PC-3 (cell line): ENCODE data around the gene FOXO1. TPM values are rescaled to one million over a fixed set of nuclear protein-coding genes. Genes with fewer than 3 reads are reported as not detected.

ENCODE experiments used
- ATAC-seq: fragments of 200-7000 bp; cut with Tn5 transposase; 2 replicates; pipeline ENCODE4 v1.9.1; 2020; ENCODE audit warnings: mild to moderate bottlenecking, moderate library complexity
- BruUV-seq: library from RNA; stranded (reverse); fragments of 400-500 nt; replicated peaks from 2 replicates; lab custom pipeline; 2021; lab: Mats Ljungman, UMichigan
- CTCF ChIA-PET: fragments of 300-600 bp; sonication (Branson Sonifier 250); formaldehyde crosslinking; loops from one replicate; lab custom pipeline; 2022; ENCODE audit warnings: antibody characterized with exemption; lab: Charles Lee
- POLR2A ChIA-PET: fragments of 300-600 bp; sonication (Branson Sonifier 250); formaldehyde crosslinking; loops from one replicate; lab custom pipeline; 2022; ENCODE audit warnings: antibody characterized with exemption; ENCODE audit not compliant: unreplicated experiment; lab: Charles Lee
- DNase-seq: peaks from one replicate; pipeline ENCODE4 v3.0.0-alpha.2; 2015
- H2AFZ ChIP-seq: fragments of 300-600 bp; sonication (generic); 2 replicates; pipeline ENCODE4 v1.6.0; 2016; ENCODE audit warnings: antibody characterized with exemption, low read length
- H3F3A ChIP-seq: fragments of 300-600 bp; sonication (generic); one replicate; pipeline ENCODE4 v1.6.0; 2017; ENCODE audit warnings: antibody characterized with exemption, low read length, control low read depth, mild to moderate bottlenecking; ENCODE audit not compliant: unreplicated experiment
- H3K27ac ChIP-seq: fragments of 300-600 bp; sonication (generic); 2 replicates; pipeline ENCODE4 v1.5.1; 2016; ENCODE audit warnings: mild to moderate bottlenecking, low read length
- H3K27me3 ChIP-seq: fragments of 300-600 bp; sonication (generic); 2 replicates; pipeline ENCODE4 v1.6.1; 2016; ENCODE audit warnings: low read length, mixed read lengths
- H3K36me3 ChIP-seq: fragments of 300-600 bp; sonication (generic); 2 replicates; pipeline ENCODE4 v1.6.1; 2016; ENCODE audit warnings: low read depth, mixed run types, low read length, mixed read lengths
- H3K4me1 ChIP-seq: fragments of 300-600 bp; sonication (generic); 2 replicates; pipeline ENCODE4 v1.5.1; 2016; ENCODE audit warnings: low read length; ENCODE audit not compliant: insufficient read depth
- H3K4me2 ChIP-seq: fragments of 300-600 bp; sonication (generic); 2 replicates; pipeline ENCODE4 v1.6.0; 2016; ENCODE audit warnings: low read length
- H3K4me3 ChIP-seq: fragments of 300-600 bp; sonication (generic); 2 replicates; pipeline ENCODE4 v1.5.1; 2016; ENCODE audit warnings: mild to moderate bottlenecking, low read length, mixed read lengths
- H3K79me2 ChIP-seq: fragments of 300-600 bp; sonication (generic); 2 replicates; pipeline ENCODE4 v1.6.1; 2017; ENCODE audit warnings: low read length, mixed read lengths
- H3K9ac ChIP-seq: fragments of 300-600 bp; sonication (generic); 2 replicates; pipeline ENCODE4 v1.6.0; 2016; ENCODE audit warnings: mild to moderate bottlenecking, low read length
- H3K9me2 ChIP-seq: fragments of 300-600 bp; sonication (generic); replicated peaks from 2 replicates; pipeline ENCODE4 v1.6.1; 2016; ENCODE audit warnings: mixed run types, low read length, mixed read lengths
- H3K9me3 ChIP-seq: fragments of 300-600 bp; sonication (generic); 2 replicates; pipeline ENCODE4 v1.6.1; 2016; ENCODE audit warnings: low read length, mixed read lengths
- H4K20me1 ChIP-seq: fragments of 300-600 bp; sonication (generic); 2 replicates; pipeline ENCODE4 v1.6.1; 2016; ENCODE audit warnings: low read length, mixed read lengths
- CTCF ChIP-seq: fragments of 300-600 bp; sonication (generic); conservative IDR thresholded peaks from 2 replicates; pipeline ENCODE4 v1.5.1; 2017; ENCODE audit warnings: antibody characterized with exemption, low read depth, mild to moderate bottlenecking, low read length
- EZH2 ChIP-seq: fragments of 300-600 bp; sonication (generic); IDR thresholded peaks from one replicate; pipeline ENCODE4 v1.6.1; 2017; ENCODE audit warnings: antibody characterized with exemption, mild to moderate bottlenecking, low read length; ENCODE audit not compliant: unreplicated experiment
- EZH2phosphoT487 ChIP-seq: fragments of 300-600 bp; sonication (generic); IDR thresholded peaks from 2 replicates; pipeline ENCODE4 v1.6.1; 2018; ENCODE audit warnings: mild to moderate bottlenecking, antibody characterized with exemption, low read length, borderline replicate concordance
- intact Hi-C: fragments of 100-400 bp; cut with micrococcal nuclease; formaldehyde crosslinking; loops from 2 replicates; pipeline ENCODE4 v1.9.0; 2023
- total RNA-seq: library from RNA; depleted of rRNA; stranded (reverse); fragments of >200 nt; gene quantifications from 2 replicates; pipeline ENCODE4 v1.2.3, GENCODE V29; 2014

Gene FOXO1
- total RNA-seq, 1 experiment from 2014 or later: 2.7 TPM

DNA sequence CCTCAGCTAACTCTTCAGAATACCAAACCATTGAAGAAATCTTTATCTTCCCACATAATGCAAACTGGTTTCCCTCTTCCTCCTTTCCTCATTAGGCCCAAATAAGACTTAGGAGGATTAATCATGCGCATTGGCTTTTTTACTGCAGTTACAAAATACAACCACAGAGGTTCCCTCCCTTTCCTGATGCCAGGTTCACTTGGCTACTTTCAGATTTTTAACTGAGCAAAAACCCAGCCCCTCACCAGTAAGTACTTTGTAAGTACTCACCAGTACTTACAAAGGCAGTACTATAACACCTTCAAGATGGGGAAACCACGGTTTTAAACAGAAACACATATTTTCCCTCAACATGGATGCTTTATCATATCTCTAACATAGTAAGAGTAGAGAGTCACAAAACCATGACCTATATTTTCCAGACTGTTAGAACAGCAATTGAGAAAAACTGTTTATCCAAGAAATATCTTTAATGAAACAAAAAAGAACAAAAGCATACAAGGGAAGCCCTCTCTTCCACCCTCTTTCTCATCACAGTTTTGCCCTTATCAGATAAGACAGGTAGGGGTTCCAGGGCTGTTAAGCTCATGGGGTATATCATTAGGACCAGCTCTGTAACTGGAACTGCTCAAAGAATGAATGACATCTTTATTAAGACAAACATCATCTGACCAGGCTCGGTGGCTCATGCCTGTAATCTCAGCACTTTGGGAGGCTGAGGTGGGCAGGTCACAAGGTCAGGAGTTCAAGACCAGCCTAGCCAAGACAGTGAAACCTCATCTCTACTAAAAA, 12.7 kb downstream of the FOXO1 start:
- Histone ChIP-seq H3K4me1 (peaks cover 4% of the 10 kb centered on the region; the same call in 1 of the 2 replicates), H3F3A (no peaks in the 10 kb centered on the region), H3K9me2 (no peaks in the 10 kb centered on the region), H2AFZ (no peak overlapping the region), H3K36me3 (no peaks in the 10 kb centered on the region), H3K9ac (no peak overlapping the region), H3K4me3 (no peak overlapping the region), H3K27me3 (no peaks in the 10 kb centered on the region), H4K20me1 (no peaks in the 10 kb centered on the region), H3K79me2 (peaks cover 44% of the 10 kb centered on the region), H3K27ac (no peak overlapping the region), H3K4me2 (no peak overlapping the region), H3K9me3 (no peaks in the 10 kb centered on the region)
- intact Hi-C loops: no loop called here
- DNase-seq: no peak
- CTCF ChIA-PET: no interaction called here
- POLR2A ChIA-PET: no interaction called here
- no peak for ATAC-seq
- TF ChIP-seq EZH2 (no peak), EZH2phosphoT487 (no peak), CTCF (no peak)
- no TSS peak for BruUV-seq

DNA sequence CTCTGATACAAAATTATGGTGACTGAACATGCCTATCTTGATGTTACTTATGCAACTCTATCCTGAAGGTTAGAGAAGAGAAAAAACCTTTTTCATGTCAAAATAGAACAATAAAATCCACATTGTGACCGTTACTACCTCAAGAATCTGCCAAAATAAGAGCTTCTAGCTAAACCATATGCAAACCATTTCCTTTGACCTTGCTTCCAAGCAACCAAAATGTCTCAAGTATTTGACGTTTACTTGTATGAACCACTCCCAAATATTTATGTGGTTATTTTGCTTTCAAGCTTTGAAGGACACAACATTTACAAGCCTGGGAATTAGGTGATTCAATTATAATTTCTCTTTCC, 13.9 kb downstream of the FOXO1 start:
- no peak overlapping the region for H3K27ac ChIP-seq
- no peak overlapping the region for H3K4me2 ChIP-seq
- H3K79me2 ChIP-seq: peaks cover 38% of the 10 kb centered on the region
- POLR2A ChIA-PET: no interaction called here
- ATAC-seq (no peak), DNase-seq (no peak)
- H3K9me2 ChIP-seq: no peaks in the 10 kb centered on the region
- BruUV-seq: no TSS peak
- no peak overlapping the region for H3K4me3 ChIP-seq
- H3K27me3 ChIP-seq: no peaks in the 10 kb centered on the region
- peaks cover 4% of the 10 kb centered on the region; the same call in 1 of the 2 replicates for H3K4me1 ChIP-seq
- CTCF ChIA-PET: no interaction called here
- H3K9me3 ChIP-seq: no peaks in the 10 kb centered on the region
- intact Hi-C loops: no loop called here
- no peaks in the 10 kb centered on the region for H3K36me3 ChIP-seq
- no peak overlapping the region for H3K9ac ChIP-seq
- H4K20me1 ChIP-seq: no peaks in the 10 kb centered on the region
- TF ChIP-seq CTCF (no peak), EZH2phosphoT487 (no peak), EZH2 (no peak)
- no peak overlapping the region for H2AFZ ChIP-seq
- H3F3A ChIP-seq: no peaks in the 10 kb centered on the region

DNA sequence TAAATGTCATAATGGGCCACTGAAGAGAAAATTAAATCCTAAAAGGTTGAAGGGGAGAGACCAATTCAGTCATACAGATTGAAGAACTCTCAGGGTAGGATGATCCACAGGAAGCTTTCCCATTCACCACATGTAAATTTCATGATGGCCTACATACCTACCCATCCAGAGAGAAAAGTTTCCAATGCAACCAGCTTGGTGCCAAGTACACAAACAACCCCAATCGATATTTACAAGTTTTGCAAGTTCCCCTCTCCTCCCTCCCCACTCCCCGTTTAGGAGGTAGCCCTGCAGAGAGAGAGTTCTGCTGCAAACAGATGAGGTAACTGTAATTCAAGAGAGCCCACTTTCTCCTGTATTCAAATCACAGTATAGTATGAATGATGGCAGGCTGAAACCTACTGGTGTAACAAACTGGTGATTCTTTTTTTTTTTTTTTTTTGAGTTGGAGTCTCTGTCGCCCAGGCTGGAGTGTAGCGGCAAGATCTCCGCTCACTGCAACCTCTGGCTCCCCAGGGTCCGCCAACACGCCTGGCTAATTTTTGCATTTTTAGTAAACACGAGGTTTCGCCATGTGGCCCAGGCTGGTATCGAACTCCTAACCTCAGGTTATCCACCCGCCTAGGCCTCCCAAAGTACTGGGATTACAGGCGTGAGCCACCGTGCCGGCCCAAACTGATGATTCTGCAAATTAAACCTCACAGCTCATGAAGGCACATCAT, 14.4 kb downstream of the FOXO1 start:
- no TSS peak for BruUV-seq
- H3K79me2 ChIP-seq: peaks cover 33% of the 10 kb centered on the region

More for the DNA sequence above, 14.4 kb downstream of the FOXO1 start:
- no peak for ATAC-seq
- H3K4me2 ChIP-seq: no peak overlapping the region
- no peak for DNase-seq
- H3K36me3 ChIP-seq: no peaks in the 10 kb centered on the region
- H3K4me1 ChIP-seq: peaks cover 4% of the 10 kb centered on the region; the same call in 1 of the 2 replicates
- intact Hi-C loops: no loop called here
- no peak overlapping the region for H3K4me3 ChIP-seq
- no peaks in the 10 kb centered on the region for H3K9me3 ChIP-seq
- no peaks in the 10 kb centered on the region for H3F3A ChIP-seq
- no peaks in the 10 kb centered on the region for H3K9me2 ChIP-seq
- no peak overlapping the region for H3K27ac ChIP-seq
- H4K20me1 ChIP-seq: no peaks in the 10 kb centered on the region
- H2AFZ ChIP-seq: no peak overlapping the region
- TF ChIP-seq CTCF: no peak
- no peak for TF ChIP-seq EZH2
- TF ChIP-seq EZH2phosphoT487: no peak
- ChIA-PET CTCF (no interaction called here), POLR2A (no interaction called here)
- H3K27me3 ChIP-seq: no peaks in the 10 kb centered on the region
- no peak overlapping the region for H3K9ac ChIP-seq
